ENCODE data around the gene FAF1.

- TF ChIP-seq, protein P1, sequence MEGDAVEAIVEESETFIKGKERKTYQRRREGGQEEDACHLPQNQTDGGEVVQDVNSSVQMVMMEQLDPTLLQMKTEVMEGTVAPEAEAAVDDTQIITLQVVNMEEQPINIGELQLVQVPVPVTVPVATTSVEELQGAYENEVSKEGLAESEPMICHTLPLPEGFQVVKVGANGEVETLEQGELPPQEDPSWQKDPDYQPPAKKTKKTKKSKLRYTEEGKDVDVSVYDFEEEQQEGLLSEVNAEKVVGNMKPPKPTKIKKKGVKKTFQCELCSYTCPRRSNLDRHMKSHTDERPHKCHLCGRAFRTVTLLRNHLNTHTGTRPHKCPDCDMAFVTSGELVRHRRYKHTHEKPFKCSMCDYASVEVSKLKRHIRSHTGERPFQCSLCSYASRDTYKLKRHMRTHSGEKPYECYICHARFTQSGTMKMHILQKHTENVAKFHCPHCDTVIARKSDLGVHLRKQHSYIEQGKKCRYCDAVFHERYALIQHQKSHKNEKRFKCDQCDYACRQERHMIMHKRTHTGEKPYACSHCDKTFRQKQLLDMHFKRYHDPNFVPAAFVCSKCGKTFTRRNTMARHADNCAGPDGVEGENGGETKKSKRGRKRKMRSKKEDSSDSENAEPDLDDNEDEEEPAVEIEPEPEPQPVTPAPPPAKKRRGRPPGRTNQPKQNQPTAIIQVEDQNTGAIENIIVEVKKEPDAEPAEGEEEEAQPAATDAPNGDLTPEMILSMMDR (conservative IDR thresholded peaks at IDR 0.05 in 1 of 2, IDR thresholded peaks at IDR 0.05 in 1 of 2; ENCODE audit: low read depth in 1 of 2, low read length in 2 of 2): no peak
- no peak for TF ChIP-seq EZH2 (IDR thresholded peaks at IDR 0.05; ENCODE audit: low read length, missing control alignments)
These were observed 6.9 kb upstream of the FAF1 start for GRCh38 chr1:50966991-50967390.
